Naive thymus-derived CD4-positive, alpha-beta T cell (primary cell): ENCODE results near the gene ADAMTSL1. TPM values are rescaled to one million over a fixed set of nuclear protein-coding genes. Genes with fewer than 3 reads are reported as not detected.
"Not testable (repeated sequence)": the region's sequence is repeated elsewhere in the genome, so short reads cannot be mapped to it uniquely, and the experiment has no call there.

Experiments
- ATAC-seq: fragments of 150-1000 bp; cut with Tn5 transposase; 2 replicates; pipeline ENCODE4 v1.10.0; 2021; ENCODE audit warnings: mild to moderate bottlenecking, moderate library complexity
- CTCF ChIA-PET: fragments of 350-600 bp; sonication (Branson Sonifier 250); formaldehyde crosslinking; loops from one replicate; lab custom pipeline; 2021; ENCODE audit warnings: antibody characterized with exemption; lab: Charles Lee
- POLR2A ChIA-PET: fragments of 350-600 bp; sonication (Branson Sonifier 250); formaldehyde crosslinking; loops from one replicate; lab custom pipeline; 2021; ENCODE audit warnings: antibody characterized with exemption, inconsistent platforms; lab: Charles Lee
- DNase-seq, 9 donors: peaks; one replicate each; pipeline versions ENCODE4 v3.0.0 to v3.0.0-alpha.2; 2020 to 2022; ENCODE audit warnings: mixed read lengths in 1 of 9
- H3K27ac ChIP-seq: one replicate; pipeline ENCODE4 v1.7.0; 2013; ENCODE audit warnings: mild to moderate bottlenecking, low read depth, low read length, moderate library complexity
- H3K27me3 ChIP-seq, 2 donors: one replicate each; pipeline ENCODE4 v1.7.0; 2013; ENCODE audit warnings: low read length in 2 of 2, mild to moderate bottlenecking in 2 of 2, moderate library complexity in 2 of 2; ENCODE audit not compliant: control insufficient read depth in 2 of 2, insufficient read depth in 2 of 2
- H3K36me3 ChIP-seq, 3 experiments: 1 replicate in 2 of 3; 2 replicates in 1 of 3; pipeline ENCODE4 v1.7.0; 2013; ENCODE audit warnings: low read length in 3 of 3, mild to moderate bottlenecking in 3 of 3, moderate library complexity in 1 of 3; ENCODE audit not compliant: insufficient read depth in 3 of 3, control insufficient read depth in 2 of 3
- H3K4me1 ChIP-seq, 2 donors: one replicate each; pipeline ENCODE4 v1.7.0; 2013; ENCODE audit warnings: low read length in 2 of 2, mild to moderate bottlenecking in 2 of 2, moderate library complexity in 1 of 2; ENCODE audit not compliant: control insufficient read depth in 2 of 2, insufficient read depth in 2 of 2
- H3K4me3 ChIP-seq: 2 replicates; pipeline ENCODE4 v1.7.0; 2013; ENCODE audit warnings: mild to moderate bottlenecking, low read length
- H3K9me3 ChIP-seq, 3 experiments: 1 replicate in 2 of 3; 2 replicates in 1 of 3; pipeline ENCODE4 v1.7.0; 2013; ENCODE audit warnings: low read length in 3 of 3; ENCODE audit not compliant: control insufficient read depth in 2 of 3
- H3K27ac Mint-ChIP-seq, 9 donors: one replicate each; pipeline ENCODE4 v1.8.0; 2020 to 2022; ENCODE audit warnings: mixed read lengths in 9 of 9, mild to moderate bottlenecking in 8 of 9, moderate library complexity in 5 of 9, inconsistent platforms in 2 of 9
- H3K27me3 Mint-ChIP-seq, 5 donors: one replicate each; pipeline ENCODE4 v1.8.0; 2021 to 2022; ENCODE audit warnings: mixed read lengths in 5 of 5, mild to moderate bottlenecking in 1 of 5
- H3K36me3 Mint-ChIP-seq, 5 donors: one replicate each; pipeline ENCODE4 v1.8.0; 2020 to 2022; ENCODE audit warnings: mixed read lengths in 5 of 5, mild to moderate bottlenecking in 3 of 5, inconsistent platforms in 1 of 5
- H3K4me1 Mint-ChIP-seq, 7 donors: one replicate each; pipeline ENCODE4 v1.8.0; 2020 to 2022; ENCODE audit warnings: mixed read lengths in 7 of 7, mild to moderate bottlenecking in 3 of 7, inconsistent platforms in 1 of 7
- H3K4me3 Mint-ChIP-seq, 10 donors: one replicate each; pipeline ENCODE4 v1.8.0; 2020 to 2022; ENCODE audit warnings: mild to moderate bottlenecking in 10 of 10, mixed read lengths in 10 of 10, moderate library complexity in 6 of 10, inconsistent platforms in 2 of 10
- H3K9me3 Mint-ChIP-seq, 11 donors: one replicate each; pipeline ENCODE4 v1.8.0; 2020 to 2022; ENCODE audit warnings: mixed read lengths in 11 of 11, mild to moderate bottlenecking in 4 of 11, inconsistent platforms in 1 of 11, moderate library complexity in 1 of 11
- intact Hi-C, 2 donors: fragments of 100-400 bp; cut with micrococcal nuclease; formaldehyde crosslinking; loops; one replicate each; pipeline ENCODE4 v1.15.1; 2023
- polyA plus RNA-seq, 2 donors: library from polyadenylated mRNA; unstranded; fragments of 300-500 nt; fragmentation: Illumina TruSeq; gene quantifications; one replicate each; pipeline ENCODE4 v1.2.3, GENCODE V29; 2021
- total RNA-seq, 6 experiments: library from RNA in 5 of 6; stranded (reverse) in 5 of 6; gene quantifications; 1 replicate in 5 of 6; 2 replicates in 1 of 6; pipeline ENCODE4 v1.2.3 and lab custom pipeline; 2021 to 2026

Gene ADAMTSL1
- total and polyA plus RNA-seq, 7 experiments from 2014 or later, result not detected

- DNase-seq, result no peak
- intact Hi-C loops, result no loop called here
- peaks cover 0 to 1% (median 0%) of the 10 kb centered on the region in 11 donors for H3K9me3 Mint-ChIP-seq
- Histone ChIP-seq H3K27ac (no peak overlapping the region), H3K36me3 (no peaks in the 10 kb centered on the region), H3K9me3 (no peaks in the 10 kb centered on the region), H3K27me3 (no peaks in the 10 kb centered on the region), H3K4me3 (no peak overlapping the region), H3K4me1 (no peaks in the 10 kb centered on the region)
- CTCF ChIA-PET, result no interaction called here
- no peak for ATAC-seq
- peaks cover 0 to 5% (median 0%) of the 10 kb centered on the region in 5 donors for H3K27me3 Mint-ChIP-seq
- no peaks in the 10 kb centered on the region for H3K4me1 Mint-ChIP-seq
- H3K4me3 Mint-ChIP-seq, result no peak overlapping the region
- POLR2A ChIA-PET, result no interaction called here
- H3K36me3 Mint-ChIP-seq, result no peaks in the 10 kb centered on the region
- H3K27ac Mint-ChIP-seq, result no peak overlapping the region
Measured at GRCh38 chr9:18923167-18923566, 449.2 kb downstream of the ADAMTSL1 start.

- Histone ChIP-seq H3K4me3 (no peak overlapping the region), H3K27ac (no peak overlapping the region), H3K9me3 (no peaks in the 10 kb centered on the region), H3K4me1 (no peaks in the 10 kb centered on the region), H3K27me3 (no peaks in the 10 kb centered on the region), H3K36me3 (no peaks in the 10 kb centered on the region)
- intact Hi-C loops, result no loop called here
- H3K9me3 Mint-ChIP-seq, result peaks cover 0 to 1% (median 0%) of the 10 kb centered on the region in 11 donors
- ATAC-seq (no peak), DNase-seq (no peak)
- H3K27me3 Mint-ChIP-seq, result peaks cover 0 to 5% (median 0%) of the 10 kb centered on the region in 5 donors
- H3K4me3 Mint-ChIP-seq, result no peak overlapping the region
- ChIA-PET CTCF (no interaction called here), POLR2A (no interaction called here)
- no peaks in the 10 kb centered on the region for H3K36me3 Mint-ChIP-seq
- H3K27ac Mint-ChIP-seq, result no peak overlapping the region
- H3K4me1 Mint-ChIP-seq, result no peaks in the 10 kb centered on the region
Measured at GRCh38 chr9:18923671-18924430, 449.9 kb downstream of the ADAMTSL1 start.

DNA sequence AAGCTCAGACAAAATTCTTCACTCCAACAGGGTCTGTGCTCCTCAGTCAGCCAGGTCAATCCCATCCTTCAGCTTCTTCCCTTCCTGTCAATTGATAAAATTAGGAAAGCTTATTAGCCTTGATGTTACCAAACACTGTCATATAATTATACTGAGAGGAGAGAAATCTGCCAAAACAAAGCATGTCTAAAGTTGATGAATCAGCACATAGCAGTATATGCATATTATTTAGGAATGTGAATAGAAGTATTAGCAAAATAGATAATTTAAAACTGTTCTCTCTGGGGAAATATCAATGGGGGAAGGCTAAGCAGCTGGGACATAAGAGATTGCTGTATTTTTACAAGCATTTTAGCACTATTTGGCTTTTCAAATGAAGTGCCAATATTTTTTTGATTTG lies 451.9 kb downstream of the ADAMTSL1 start:
- no peaks in the 10 kb centered on the region for H3K4me1 Mint-ChIP-seq
- H3K9me3 Mint-ChIP-seq, result peaks cover 0 to 1% (median 0%) of the 10 kb centered on the region in 11 donors
- H3K4me1 ChIP-seq, result no peaks in the 10 kb centered on the region
- DNase-seq (no peak), ATAC-seq (no peak)
- H3K27ac ChIP-seq, result no peak overlapping the region
- no peak overlapping the region for H3K27ac Mint-ChIP-seq
- no peaks in the 10 kb centered on the region for H3K36me3 Mint-ChIP-seq
- H3K9me3 ChIP-seq, result no peaks in the 10 kb centered on the region
- intact Hi-C loops, result no loop called here
- no peaks in the 10 kb centered on the region for H3K27me3 ChIP-seq
- H3K27me3 Mint-ChIP-seq, result no peaks in the 10 kb centered on the region
- ChIA-PET CTCF (no interaction called here), POLR2A (no interaction called here)
- H3K36me3 ChIP-seq, result no peaks in the 10 kb centered on the region
- no peak overlapping the region for H3K4me3 Mint-ChIP-seq
- H3K4me3 ChIP-seq, result no peak overlapping the region

GRCh38 chr9:18926513-18926912 lies 452.6 kb downstream of the ADAMTSL1 start:
- intact Hi-C loops, result no loop called here
- CTCF ChIA-PET, result no interaction called here
- ATAC-seq (no peak), DNase-seq (no peak)
- POLR2A ChIA-PET, result no interaction called here
- Histone ChIP-seq H3K4me3 (no peak overlapping the region), H3K4me1 (no peaks in the 10 kb centered on the region), H3K27me3 (no peaks in the 10 kb centered on the region), H3K9me3 (no peaks in the 10 kb centered on the region), H3K36me3 (no peaks in the 10 kb centered on the region), H3K27ac (no peak overlapping the region)
- Mint-ChIP-seq H3K27ac (no peak overlapping the region), H3K4me1 (no peaks in the 10 kb centered on the region), H3K9me3 (peaks cover 0 to 1% (median 0%) of the 10 kb centered on the region in 11 donors), H3K27me3 (no peaks in the 10 kb centered on the region), H3K4me3 (no peak overlapping the region), H3K36me3 (no peaks in the 10 kb centered on the region)

- no peaks in the 10 kb centered on the region for H3K9me3 ChIP-seq
- CTCF ChIA-PET, result no interaction called here
- intact Hi-C loops, result no loop called here
- no peak overlapping the region for H3K27ac ChIP-seq
- no peak for DNase-seq
- H3K4me3 ChIP-seq, result no peak overlapping the region
- no peak for ATAC-seq
- no peaks in the 10 kb centered on the region for H3K36me3 Mint-ChIP-seq
- POLR2A ChIA-PET, result no interaction called here
- H3K27ac Mint-ChIP-seq, result no peak overlapping the region
- no peaks in the 10 kb centered on the region for H3K4me1 ChIP-seq
- H3K27me3 ChIP-seq, result no peaks in the 10 kb centered on the region
- H3K27me3 Mint-ChIP-seq, result no peaks in the 10 kb centered on the region
- H3K4me1 Mint-ChIP-seq, result no peaks in the 10 kb centered on the region
- peaks cover 0 to 4% (median 0%) of the 10 kb centered on the region in 11 donors for H3K9me3 Mint-ChIP-seq
- no peaks in the 10 kb centered on the region for H3K36me3 ChIP-seq
- H3K4me3 Mint-ChIP-seq, result no peak overlapping the region
Measured at GRCh38 chr9:18928711-18929110, 454.8 kb downstream of the ADAMTSL1 start.

GRCh38 chr9:18930611-18931010 lies 456.7 kb downstream of the ADAMTSL1 start:
- H3K36me3 ChIP-seq, POLR2A ChIA-PET: not testable (repeated sequence)

DNA sequence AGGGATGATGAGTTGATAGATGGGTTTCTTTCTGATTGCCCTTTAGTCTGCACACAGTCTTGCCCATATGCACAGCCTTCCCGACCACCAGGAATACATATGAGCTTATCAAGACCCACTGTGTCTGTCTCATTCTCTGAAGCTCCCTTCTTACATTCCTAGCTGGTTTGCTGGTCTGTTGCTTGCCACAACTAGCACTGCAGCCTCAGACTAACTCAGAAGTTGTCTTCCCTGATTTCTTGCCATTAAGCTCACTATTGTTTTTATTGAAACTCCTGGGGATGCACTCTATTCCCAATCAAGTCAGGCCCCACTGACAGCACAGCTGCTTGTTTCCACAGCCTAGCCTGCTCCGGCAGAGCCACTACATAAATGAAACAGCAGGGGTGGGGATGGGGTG lies 461.6 kb downstream of the ADAMTSL1 start:
- Mint-ChIP-seq H3K27ac (no peak overlapping the region), H3K4me1 (no peaks in the 10 kb centered on the region), H3K36me3 (peaks cover 0 to 7% (median 0%) of the 10 kb centered on the region in 5 donors), H3K4me3 (no peak overlapping the region), H3K27me3 (peaks cover 0 to 24% (median 12%) of the 10 kb centered on the region in 5 donors), H3K9me3 (peaks cover 0 to 21% (median 7%) of the 10 kb centered on the region in 11 donors)
- H3K36me3 ChIP-seq, result no peaks in the 10 kb centered on the region
- no peak for ATAC-seq
- H3K9me3 ChIP-seq, result no peaks in the 10 kb centered on the region
- no peak for DNase-seq
- no peaks in the 10 kb centered on the region for H3K4me1 ChIP-seq
- intact Hi-C loops, result no loop called here
- no peak overlapping the region for H3K4me3 ChIP-seq
- H3K27me3 ChIP-seq, result no peaks in the 10 kb centered on the region
- H3K27ac ChIP-seq, result no peak overlapping the region
- ChIA-PET POLR2A (no interaction called here), CTCF (no interaction called here)

More at GRCh38 chr9:18930611-18931010, 456.7 kb downstream of the ADAMTSL1 start:
- H3K27ac ChIP-seq, H3K9me3 ChIP-seq, H3K27me3 Mint-ChIP-seq, H3K27me3 ChIP-seq, H3K4me1 Mint-ChIP-seq, H3K27ac Mint-ChIP-seq, CTCF ChIA-PET, intact Hi-C loops, H3K36me3 Mint-ChIP-seq, H3K4me3 Mint-ChIP-seq, DNase-seq, H3K4me3 ChIP-seq, H3K4me1 ChIP-seq, ATAC-seq: not testable (repeated sequence)
- peaks cover 0 to 21% (median 7%) of the 10 kb centered on the region in 11 donors for H3K9me3 Mint-ChIP-seq
